K562 (cell line): ENCODE results near the gene PHF20. TPM values are rescaled to one million over a fixed set of nuclear protein-coding genes. Genes with fewer than 3 reads are reported as not detected.

Experiments
- ARID1B ChIP-seq: fragments of 450-650 bp; IDR thresholded peaks from 2 replicates; pipeline ENCODE4 v1.6.1; 2016; ENCODE audit warnings: antibody characterized with exemption, mild to moderate bottlenecking, inconsistent platforms
- ARID2 ChIP-seq: fragments of 450-650 bp; IDR thresholded peaks from 2 replicates; pipeline ENCODE4 v1.6.1; 2017; ENCODE audit warnings: antibody characterized with exemption, mild to moderate bottlenecking
- CBFA2T2 ChIP-seq: fragments of 450-650 bp; conservative IDR thresholded peaks from 2 replicates; pipeline ENCODE4 v1.6.1; 2017; ENCODE audit warnings: mild to moderate bottlenecking
- CREM ChIP-seq: IDR thresholded peaks from 2 replicates; pipeline ENCODE4 v1.6.1; 2014; ENCODE audit warnings: antibody characterized with exemption, low read depth
- DNMT1 ChIP-seq: fragments of 450-650 bp; IDR thresholded peaks from 2 replicates; pipeline ENCODE4 v1.6.1; 2016; ENCODE audit warnings: antibody characterized with exemption, mild to moderate bottlenecking
- ELF1 ChIP-seq: fragments of 200-800 bp; sonication (Bioruptor generic); IDR thresholded peaks from 2 replicates; pipeline ENCODE4 v1.6.1; 2016; ENCODE audit warnings: missing genetic modification characterization, missing compliant biosample characterization
- EP300 ChIP-seq: IDR thresholded peaks from 2 replicates; pipeline ENCODE4 v1.6.1; 2012; ENCODE audit warnings: low read length, improper control_type of control experiment
- ETV5 ChIP-seq: sonication (generic); formaldehyde crosslinking; IDR thresholded peaks from 2 replicates; pipeline ENCODE4 v1.4.0; 2020; ENCODE audit warnings: low read depth, mild to moderate bottlenecking, missing genetic modification reagents
- FOS ChIP-seq: IDR thresholded peaks from 3 replicates; pipeline ENCODE4 v1.6.1; 2011; ENCODE audit not compliant: insufficient read length; ENCODE audit errors: extremely low read depth
- MAFK ChIP-seq: IDR thresholded peaks from 2 replicates; pipeline ENCODE4 v1.6.1; 2011; ENCODE audit warnings: low read length, improper control_type of control experiment
- MEIS2 ChIP-seq: fragments of 450-650 bp; IDR thresholded peaks from 2 replicates; pipeline ENCODE4 v1.6.1; 2014; ENCODE audit warnings: mild to moderate bottlenecking; ENCODE audit not compliant: partially characterized antibody
- NCOA6 ChIP-seq: fragments of 450-650 bp; IDR thresholded peaks from 2 replicates; pipeline ENCODE4 v1.6.1; 2017; ENCODE audit warnings: mild to moderate bottlenecking
- NFE2 ChIP-seq: IDR thresholded peaks from 2 replicates; pipeline ENCODE4 v1.6.1; 2014; ENCODE audit warnings: antibody characterized with exemption, low read depth
- NFXL1 ChIP-seq: fragments of 450-650 bp; formaldehyde crosslinking; IDR thresholded peaks from 2 replicates; pipeline ENCODE4 v1.4.0; 2021; ENCODE audit warnings: mild to moderate bottlenecking
- NR4A1 ChIP-seq, 2 experiments: fragments of 250-450 bp in 1 of 2; fragments of 450-650 bp in 1 of 2; sonication (Bioruptor Pico) in 1 of 2; IDR thresholded peaks; 2 replicates each; pipeline versions ENCODE4 v1.4.0 to v1.6.1; 2016 to 2020; ENCODE audit warnings: mild to moderate bottlenecking in 2 of 2, missing compliant biosample characterization in 1 of 2, missing genetic modification characterization in 1 of 2, moderate library complexity in 1 of 2
- PHF20 ChIP-seq: fragments of 450-650 bp; IDR thresholded peaks from 2 replicates; pipeline ENCODE4 v1.6.1; 2018; ENCODE audit not compliant: partially characterized antibody
- POLR2AphosphoS2 ChIP-seq: IDR thresholded peaks from 2 replicates; pipeline ENCODE4 v1.6.1; 2012; ENCODE audit warnings: low read length, improper control_type of control experiment
- SMARCB1 ChIP-seq: IDR thresholded peaks from 2 replicates; pipeline ENCODE4 v1.6.1; 2011; ENCODE audit warnings: improper control_type of control experiment, low read depth; ENCODE audit not compliant: insufficient read length
- SMARCC2 ChIP-seq: fragments of 450-650 bp; IDR thresholded peaks from 2 replicates; pipeline ENCODE4 v1.6.1; 2017; ENCODE audit warnings: antibody characterized with exemption, moderate library complexity, mild to moderate bottlenecking, low read depth
- TAF1 ChIP-seq: IDR thresholded peaks from 2 replicates; pipeline ENCODE4 v1.6.1; 2011; ENCODE audit warnings: mild to moderate bottlenecking, low read length, moderate library complexity; ENCODE audit not compliant: insufficient read depth, control insufficient read depth, severe bottlenecking; ENCODE audit errors: extremely low read depth
- XRCC3 ChIP-seq: fragments of 450-650 bp; IDR thresholded peaks from 2 replicates; pipeline ENCODE4 v1.6.1; 2017; ENCODE audit warnings: mild to moderate bottlenecking, moderate library complexity
- ZNF121 ChIP-seq: sonication (generic); formaldehyde crosslinking; conservative IDR thresholded peaks from 2 replicates; pipeline ENCODE4 v1.8.0; 2022; ENCODE audit warnings: missing genetic modification reagents
- ZNF197 ChIP-seq: fragments of 200-800 bp; sonication (Bioruptor generic); IDR thresholded peaks from 2 replicates; pipeline ENCODE4 v1.6.1; 2016; ENCODE audit warnings: low read depth, missing genetic modification characterization, missing compliant biosample characterization
- polyA plus RNA-seq, 8 experiments: library from polyadenylated mRNA; depleted of rRNA in 4 of 8; stranded (reverse) in 5 of 8; unstranded in 3 of 8; fragments of >200 nt; fragmentation: Nextera tagmentation in 2 of 8; fragmentation: Illumina TruSeq in 1 of 8; extraction: Ambion mirVana in 2 of 8; extraction: Trizol in 1 of 8; gene quantifications; 2 replicates each; pipeline versions ENCODE4 v1.2.1 to v1.2.3, GENCODE V29; 2011 to 2014; ENCODE audit warnings: inconsistent platforms in 1 of 8, missing spikeins in 1 of 8
- total RNA-seq, 7 experiments: library from RNA; depleted of rRNA in 6 of 7; stranded (reverse); fragments of >200 nt in 6 of 7; fragmentation: Illumina TruSeq in 2 of 7; extraction: Trizol in 2 of 7; gene quantifications; 2 replicates each; pipeline versions ENCODE4 v1.2.1 to v1.2.3, GENCODE V29; 2011 to 2021; ENCODE audit warnings: low replicate concordance in 1 of 7
- TF ChIP-seq, protein P1 (sequence below): fragments of 200-800 bp; sonication (Bioruptor generic); IDR thresholded peaks from 2 replicates; pipeline ENCODE4 v1.6.1; 2017; ENCODE audit warnings: missing genetic modification characterization, missing compliant biosample characterization
- TF ChIP-seq, protein P2 (sequence below): fragments of 450-650 bp; IDR thresholded peaks from 2 replicates; pipeline ENCODE4 v1.6.1; 2016
- TF ChIP-seq, protein P3 (sequence below), 2 experiments: fragments of 450-650 bp; IDR thresholded peaks; 2 replicates each; pipeline ENCODE4 v1.6.1; 2016

Gene PHF20
- total and polyA plus RNA-seq, 9 of the 15 experiments (the other 6 are each of a cell fraction or from before 2014, with no cell fraction given): 49.9 to 196 (median 70.7) TPM

DNA sequence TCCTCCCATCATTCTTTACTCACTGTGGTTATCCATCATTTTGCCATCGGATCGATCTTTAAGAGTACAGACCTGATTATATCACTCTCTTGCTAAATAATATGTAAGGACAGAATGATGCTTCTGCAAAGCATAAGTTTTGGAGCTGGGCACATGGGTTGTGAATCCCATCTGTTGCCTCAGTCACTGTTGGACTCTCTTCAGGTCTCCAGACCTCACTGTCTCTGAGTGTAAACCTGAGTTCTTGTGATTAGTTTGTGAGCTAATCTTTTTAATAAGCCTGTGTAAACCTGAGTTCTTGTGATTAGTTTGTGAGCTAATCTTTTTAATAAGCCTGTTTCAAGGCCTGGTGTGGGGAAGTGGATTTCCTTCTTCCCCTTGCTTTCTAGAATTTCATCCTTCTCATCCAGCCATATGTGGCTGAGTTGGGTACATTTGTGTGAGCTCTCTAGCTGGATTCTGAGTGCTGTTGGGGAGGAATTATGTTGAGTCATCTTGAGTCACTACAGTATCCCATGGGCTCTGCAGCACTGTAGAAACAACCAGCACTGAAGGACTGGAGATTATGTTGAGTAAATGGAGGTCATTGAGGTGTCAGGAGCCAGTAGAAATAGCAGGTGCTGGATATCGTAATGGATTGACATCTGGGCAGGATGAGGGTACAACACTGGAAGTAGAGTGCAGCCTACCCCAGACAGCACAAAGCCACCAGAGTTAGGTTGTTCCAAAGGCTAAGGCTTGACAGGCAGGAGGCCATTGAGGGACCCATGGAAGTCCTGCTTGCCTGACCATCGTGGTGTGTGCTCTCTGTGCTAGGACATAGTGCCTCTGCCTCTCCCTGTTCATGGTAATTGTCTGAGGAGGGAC is 130.1 kb downstream of the PHF20 start (continued):
- TF ChIP-seq NFXL1 (CRISPR knock-in tag) (0 out of 2 replicates have a peak, but pooled peaks have one; percentile 35), ARID2 (no peak), EP300 (peak; percentile 48), MEIS2 (peak; percentile 23), ZNF197 (CRISPR knock-in tag) (no peak), POLR2AphosphoS2 (no peak), NFE2 (peak; percentile 96), SMARCC2 (peak; percentile 27; the same call in 1 of the 2 replicates), PHF20 (no peak), XRCC3 (no peak), ARID1B (peak; percentile 64), FOS (peak; percentile 40), ELF1 (tag) (no peak), CREM (0 out of 2 replicates have a peak, but pooled peaks have one; percentile 18), TAF1 (no peak), ETV5 (CRISPR knock-in tag) (no peak), NCOA6 (no peak), ZNF121 (no peak), DNMT1 (0 out of 2 replicates have a peak, but pooled peaks have one; percentile 31), CBFA2T2 (peak; percentile 25; the same call in 1 of the 2 replicates), SMARCB1 (no peak), NR4A1 (CRISPR knock-in tag; IDR thresholded peaks at IDR 0.05) (no peak), NR4A1 (tag; IDR thresholded peaks at IDR 0.05) (0 out of 2 replicates have a peak, but pooled peaks have one; percentile 82), MAFK (peak; percentile 89)
- TF ChIP-seq, protein P1, sequence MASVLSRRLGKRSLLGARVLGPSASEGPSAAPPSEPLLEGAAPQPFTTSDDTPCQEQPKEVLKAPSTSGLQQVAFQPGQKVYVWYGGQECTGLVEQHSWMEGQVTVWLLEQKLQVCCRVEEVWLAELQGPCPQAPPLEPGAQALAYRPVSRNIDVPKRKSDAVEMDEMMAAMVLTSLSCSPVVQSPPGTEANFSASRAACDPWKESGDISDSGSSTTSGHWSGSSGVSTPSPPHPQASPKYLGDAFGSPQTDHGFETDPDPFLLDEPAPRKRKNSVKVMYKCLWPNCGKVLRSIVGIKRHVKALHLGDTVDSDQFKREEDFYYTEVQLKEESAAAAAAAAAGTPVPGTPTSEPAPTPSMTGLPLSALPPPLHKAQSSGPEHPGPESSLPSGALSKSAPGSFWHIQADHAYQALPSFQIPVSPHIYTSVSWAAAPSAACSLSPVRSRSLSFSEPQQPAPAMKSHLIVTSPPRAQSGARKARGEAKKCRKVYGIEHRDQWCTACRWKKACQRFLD (CRISPR knock-in tag): 0 out of 2 replicates have a peak, but pooled peaks have one; percentile 23
- TF ChIP-seq, protein P2, sequence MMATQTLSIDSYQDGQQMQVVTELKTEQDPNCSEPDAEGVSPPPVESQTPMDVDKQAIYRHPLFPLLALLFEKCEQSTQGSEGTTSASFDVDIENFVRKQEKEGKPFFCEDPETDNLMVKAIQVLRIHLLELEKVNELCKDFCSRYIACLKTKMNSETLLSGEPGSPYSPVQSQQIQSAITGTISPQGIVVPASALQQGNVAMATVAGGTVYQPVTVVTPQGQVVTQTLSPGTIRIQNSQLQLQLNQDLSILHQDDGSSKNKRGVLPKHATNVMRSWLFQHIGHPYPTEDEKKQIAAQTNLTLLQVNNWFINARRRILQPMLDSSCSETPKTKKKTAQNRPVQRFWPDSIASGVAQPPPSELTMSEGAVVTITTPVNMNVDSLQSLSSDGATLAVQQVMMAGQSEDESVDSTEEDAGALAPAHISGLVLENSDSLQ: peak; percentile 73
- TF ChIP-seq, protein P3, sequence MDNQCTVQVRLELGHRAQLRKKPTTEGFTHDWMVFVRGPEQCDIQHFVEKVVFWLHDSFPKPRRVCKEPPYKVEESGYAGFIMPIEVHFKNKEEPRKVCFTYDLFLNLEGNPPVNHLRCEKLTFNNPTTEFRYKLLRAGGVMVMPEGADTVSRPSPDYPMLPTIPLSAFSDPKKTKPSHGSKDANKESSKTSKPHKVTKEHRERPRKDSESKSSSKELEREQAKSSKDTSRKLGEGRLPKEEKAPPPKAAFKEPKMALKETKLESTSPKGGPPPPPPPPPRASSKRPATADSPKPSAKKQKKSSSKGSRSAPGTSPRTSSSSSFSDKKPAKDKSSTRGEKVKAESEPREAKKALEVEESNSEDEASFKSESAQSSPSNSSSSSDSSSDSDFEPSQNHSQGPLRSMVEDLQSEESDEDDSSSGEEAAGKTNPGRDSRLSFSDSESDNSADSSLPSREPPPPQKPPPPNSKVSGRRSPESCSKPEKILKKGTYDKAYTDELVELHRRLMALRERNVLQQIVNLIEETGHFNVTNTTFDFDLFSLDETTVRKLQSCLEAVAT (IDR thresholded peaks at IDR 0.05): peak in 1 of 2 experiments; percentile 21; a peak in 1 of 4 replicates
